ENCODE measurements around the gene TSHZ1. TPM values are rescaled to one million over a fixed set of nuclear protein-coding genes. Genes with fewer than 3 reads are reported as not detected.
A peak's percentile ranks its signal among the peaks of the same experiment; 100 is the strongest.

Gene TSHZ1, protein sequence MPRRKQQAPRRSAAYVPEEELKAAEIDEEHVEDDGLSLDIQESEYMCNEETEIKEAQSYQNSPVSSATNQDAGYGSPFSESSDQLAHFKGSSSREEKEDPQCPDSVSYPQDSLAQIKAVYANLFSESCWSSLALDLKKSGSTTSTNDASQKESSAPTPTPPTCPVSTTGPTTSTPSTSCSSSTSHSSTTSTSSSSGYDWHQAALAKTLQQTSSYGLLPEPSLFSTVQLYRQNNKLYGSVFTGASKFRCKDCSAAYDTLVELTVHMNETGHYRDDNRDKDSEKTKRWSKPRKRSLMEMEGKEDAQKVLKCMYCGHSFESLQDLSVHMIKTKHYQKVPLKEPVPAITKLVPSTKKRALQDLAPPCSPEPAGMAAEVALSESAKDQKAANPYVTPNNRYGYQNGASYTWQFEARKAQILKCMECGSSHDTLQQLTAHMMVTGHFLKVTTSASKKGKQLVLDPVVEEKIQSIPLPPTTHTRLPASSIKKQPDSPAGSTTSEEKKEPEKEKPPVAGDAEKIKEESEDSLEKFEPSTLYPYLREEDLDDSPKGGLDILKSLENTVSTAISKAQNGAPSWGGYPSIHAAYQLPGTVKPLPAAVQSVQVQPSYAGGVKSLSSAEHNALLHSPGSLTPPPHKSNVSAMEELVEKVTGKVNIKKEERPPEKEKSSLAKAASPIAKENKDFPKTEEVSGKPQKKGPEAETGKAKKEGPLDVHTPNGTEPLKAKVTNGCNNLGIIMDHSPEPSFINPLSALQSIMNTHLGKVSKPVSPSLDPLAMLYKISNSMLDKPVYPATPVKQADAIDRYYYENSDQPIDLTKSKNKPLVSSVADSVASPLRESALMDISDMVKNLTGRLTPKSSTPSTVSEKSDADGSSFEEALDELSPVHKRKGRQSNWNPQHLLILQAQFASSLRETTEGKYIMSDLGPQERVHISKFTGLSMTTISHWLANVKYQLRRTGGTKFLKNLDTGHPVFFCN (N-terminal part only)
- total RNA-seq, result 12.1 TPM

- DNase-seq (ENCODE audit: low spot score) (peak; percentile 72), ATAC-seq (peak; percentile 46)
Measured at GRCh38 chr18:75210274-75211001, at the start of gene TSHZ1. TSHZ1 (plus strand) TSS chr18:75210797; CDS start chr18:75211877, 1,080 bp downstream.

DNA sequence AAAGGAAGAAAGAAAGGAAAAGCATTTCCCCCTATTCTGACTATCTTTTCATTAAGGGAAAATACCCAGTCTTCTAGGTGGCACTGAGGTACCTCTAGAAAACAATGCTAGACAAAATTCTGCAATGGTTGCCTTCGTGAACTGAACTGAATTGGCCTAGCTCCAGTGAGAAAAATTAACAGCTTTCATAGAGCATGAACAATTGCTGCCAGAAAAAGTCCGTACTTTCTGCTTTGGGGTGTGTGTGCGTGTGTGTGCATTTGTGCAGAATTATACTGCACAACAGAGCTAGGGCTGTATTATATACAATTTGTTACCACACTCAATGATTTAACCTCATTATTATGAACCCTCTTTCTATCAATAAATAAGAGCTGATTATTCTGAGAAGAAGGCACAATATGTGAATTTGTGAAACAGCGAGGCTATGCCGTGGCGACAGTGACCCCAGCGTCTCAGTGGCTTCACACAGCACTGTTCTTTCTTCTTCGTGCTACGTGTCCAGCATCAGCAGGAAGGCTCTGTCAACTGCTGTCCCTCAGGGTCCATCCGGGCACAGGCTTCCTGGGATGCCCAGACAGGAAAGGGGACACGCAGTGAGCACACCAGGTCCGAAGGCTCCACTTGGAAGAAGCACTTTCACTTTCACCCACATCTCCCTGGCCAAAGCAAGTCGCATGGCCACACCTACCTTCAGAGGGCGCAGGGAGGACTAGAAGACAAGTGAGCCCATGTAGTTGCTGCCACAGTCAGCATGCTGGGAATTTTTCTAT, 49.2 kb upstream of the TSHZ1 start:
- ATAC-seq (peak; percentile 91), DNase-seq (ENCODE audit: low spot score) (no peak)

DNA sequence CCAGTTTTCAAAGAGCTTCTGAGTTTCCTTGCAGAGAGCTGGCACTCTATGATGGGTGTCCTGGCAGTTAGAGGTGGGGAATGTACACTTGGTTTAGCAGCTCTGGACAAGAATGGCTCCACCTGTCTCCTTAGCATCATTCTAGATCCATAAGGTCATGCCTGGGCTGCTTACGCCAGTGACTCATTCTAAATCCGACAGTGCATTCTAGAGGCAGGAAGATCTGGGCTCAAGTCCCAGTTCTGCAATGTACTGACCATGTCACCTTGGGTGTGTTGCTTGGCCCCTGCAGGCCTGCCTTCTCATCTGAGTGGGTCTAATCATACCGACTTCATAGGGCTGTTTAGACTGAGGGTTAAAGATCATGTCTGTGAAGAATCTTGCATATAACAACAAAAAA, 48.1 kb upstream of the TSHZ1 start:
- ATAC-seq (no peak), DNase-seq (ENCODE audit: low spot score) (no peak)

DNA sequence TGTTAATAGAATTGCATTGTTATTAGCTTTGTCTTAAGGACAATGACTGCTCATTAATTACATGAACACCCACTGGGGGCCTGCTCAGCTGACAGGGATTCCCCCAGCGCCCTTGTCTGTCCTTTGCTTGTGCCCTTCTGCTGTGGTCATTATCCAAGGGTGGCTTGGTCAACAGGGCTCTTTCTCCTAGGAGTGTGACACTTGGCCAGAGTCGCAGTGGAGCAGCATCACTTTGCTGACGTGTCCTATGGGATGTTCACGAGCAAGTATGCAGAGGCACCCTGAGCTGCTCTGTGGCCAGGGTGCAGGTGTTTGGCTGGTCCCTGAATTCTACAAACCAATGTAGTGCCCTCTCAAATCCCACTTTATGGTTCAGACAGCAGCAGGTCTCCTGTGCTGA, 47.6 kb upstream of the TSHZ1 start:
- ATAC-seq, result no peak
- no peak for DNase-seq (ENCODE audit: low spot score)

DNA sequence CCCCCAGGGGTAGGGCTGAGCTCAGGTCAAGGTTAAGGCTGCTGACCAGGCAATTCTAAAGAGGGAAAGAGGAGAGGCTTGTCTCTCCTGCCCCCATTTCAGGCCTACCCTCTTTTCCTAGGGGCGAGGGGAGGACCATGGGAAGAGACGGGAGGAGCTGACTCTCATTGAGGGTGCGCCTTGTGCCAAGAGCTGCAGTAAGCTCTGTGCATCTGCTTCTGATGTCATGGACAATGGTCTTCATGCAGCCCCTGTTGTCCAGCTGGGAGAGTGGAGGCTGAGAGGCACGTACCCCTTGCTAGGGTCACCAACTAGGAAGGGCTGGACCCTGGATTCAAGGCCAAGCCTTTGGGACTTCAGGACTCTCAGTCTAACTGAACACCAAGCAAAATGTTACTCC, 46.9 kb upstream of the TSHZ1 start:
- ATAC-seq (no peak), DNase-seq (ENCODE audit: low spot score) (no peak)

- no peak for ATAC-seq
- no peak for DNase-seq (ENCODE audit: low spot score)
Measured at GRCh38 chr18:75164479-75164878, 46.1 kb upstream of the TSHZ1 start.

GRCh38 chr18:75165926-75166325, 44.7 kb upstream of the TSHZ1 start:
- ATAC-seq, result no peak
- DNase-seq (ENCODE audit: low spot score), result no peak

DNA sequence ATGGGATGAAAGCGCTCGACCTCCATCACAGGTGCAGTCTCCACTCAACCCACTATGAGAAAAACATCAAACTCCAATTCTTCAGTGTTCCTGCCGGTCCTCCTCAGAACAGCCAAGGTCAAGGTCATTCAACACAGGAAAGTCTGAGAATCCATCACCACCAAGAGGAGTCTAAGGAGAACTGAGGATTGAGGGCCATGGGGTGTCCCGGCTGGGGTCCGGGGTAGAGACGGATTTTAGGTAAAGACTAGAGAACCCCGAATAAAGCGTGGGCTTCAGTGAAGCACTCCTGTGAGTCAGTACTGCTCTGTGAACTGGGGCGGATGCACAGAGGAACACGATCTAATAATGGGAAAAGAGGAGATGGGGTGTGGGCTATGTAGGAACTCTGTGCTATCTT, 43.5 kb upstream of the TSHZ1 start:
- no peak for ATAC-seq
- no peak for DNase-seq (ENCODE audit: low spot score)

DNA sequence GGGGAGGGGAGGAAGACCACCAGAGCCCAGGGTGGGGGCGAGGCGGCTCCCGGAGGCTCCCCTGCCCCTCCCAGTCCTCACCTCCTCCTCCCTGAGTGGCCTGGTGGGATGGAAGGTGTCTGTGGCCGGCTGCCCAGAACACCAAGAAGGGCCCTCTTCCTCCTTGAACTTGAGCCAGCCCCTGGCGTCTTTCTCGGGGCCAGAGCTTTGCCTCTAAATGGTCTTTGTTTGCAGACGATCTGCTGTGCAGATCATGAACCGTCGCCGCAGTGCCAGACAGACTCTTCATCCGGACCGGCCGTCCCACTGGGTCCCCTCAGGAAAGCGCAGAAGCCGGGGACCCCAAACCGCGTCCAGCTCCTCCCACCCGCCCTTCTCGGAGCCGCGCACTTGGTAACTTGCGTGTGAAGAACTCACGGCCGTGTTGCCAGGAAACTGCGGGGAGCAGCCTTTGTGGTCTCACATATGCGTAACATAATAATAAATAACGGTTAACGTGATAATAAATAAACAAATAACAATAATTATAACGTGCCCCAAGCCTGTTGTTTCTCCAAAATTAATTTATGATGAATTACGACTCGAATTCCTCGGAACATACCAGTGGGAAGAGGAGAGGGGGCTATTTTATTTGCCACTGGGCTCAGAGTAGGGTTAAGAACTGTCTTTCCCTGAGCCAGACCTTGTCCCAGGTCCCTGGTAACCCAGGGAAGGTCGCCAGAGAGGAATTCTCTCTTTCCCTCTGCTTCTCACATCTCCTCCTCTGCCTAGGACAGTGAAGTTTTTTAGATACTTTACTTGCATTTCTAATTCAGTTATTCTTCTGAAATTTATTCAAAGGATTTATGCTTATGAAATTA, 42.6 kb upstream of the TSHZ1 start:
- DNase-seq (ENCODE audit: low spot score) (no peak), ATAC-seq (no peak)

DNA sequence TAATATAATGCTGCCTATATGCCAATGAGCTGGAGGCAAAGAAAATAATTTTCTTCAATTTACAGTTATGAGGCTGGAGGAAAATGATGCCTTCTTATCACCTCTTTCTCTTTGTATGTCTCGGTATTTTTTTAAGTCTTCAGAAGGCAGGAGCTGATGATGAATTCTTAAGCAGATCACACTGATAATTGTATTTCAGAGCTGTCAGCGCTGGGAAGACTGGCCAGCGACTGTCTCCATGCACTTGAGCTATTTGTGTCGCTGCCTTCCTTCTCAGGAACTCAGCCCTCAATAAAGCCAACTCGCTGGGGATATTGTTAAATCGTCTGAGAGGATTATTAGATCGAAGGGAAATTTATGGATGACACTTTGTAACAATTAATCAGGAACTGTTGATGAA, 42.0 kb upstream of the TSHZ1 start:
- DNase-seq (ENCODE audit: low spot score) (no peak), ATAC-seq (no peak)

- no peak for ATAC-seq
Measured at GRCh38 chr18:75169411-75169810, 41.2 kb upstream of the TSHZ1 start.

DNA sequence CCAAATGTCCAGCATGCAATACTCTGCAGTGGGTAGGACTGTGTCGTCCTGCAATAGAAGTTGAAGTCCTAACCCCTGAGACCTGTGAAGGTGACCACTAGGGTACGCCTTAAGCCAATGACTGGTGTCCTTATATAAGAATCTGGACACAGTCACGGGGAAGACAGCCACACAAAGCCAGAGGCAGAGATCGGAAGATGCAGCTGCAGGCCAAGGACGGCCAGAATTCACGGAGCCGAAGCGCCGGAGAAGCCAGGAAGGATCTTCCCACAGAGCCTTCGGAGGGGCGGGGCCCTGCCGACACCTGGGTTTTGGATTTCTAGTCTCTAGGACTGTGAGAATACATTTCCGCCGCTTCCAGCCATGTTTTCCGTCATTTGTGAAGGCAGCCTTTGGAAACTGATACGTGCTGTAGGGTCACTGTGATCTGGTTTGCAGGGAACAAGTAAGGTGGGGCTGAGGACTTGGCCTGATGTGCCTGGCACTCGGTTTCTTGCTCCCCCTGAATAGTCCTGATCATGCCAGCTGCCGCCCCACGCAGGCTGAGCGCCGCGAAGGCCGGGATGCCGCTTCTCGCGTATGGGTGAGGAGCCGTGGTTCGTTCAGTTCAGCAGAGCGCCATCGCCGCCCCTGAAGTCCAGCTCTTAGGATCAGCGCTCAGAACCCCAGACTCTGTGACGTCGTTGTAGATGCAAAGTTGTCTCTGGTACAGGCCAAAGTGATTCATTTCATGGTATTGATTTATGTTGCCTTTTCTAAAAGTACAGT, 40.4 kb upstream of the TSHZ1 start:
- DNase-seq (ENCODE audit: low spot score) (no peak), ATAC-seq (peak; percentile 39)

More at GRCh38 chr18:75169411-75169810, 41.2 kb upstream of the TSHZ1 start:
- DNase-seq (ENCODE audit: low spot score), result no peak

GRCh38 chr18:75170916-75171315, 39.7 kb upstream of the TSHZ1 start:
- DNase-seq (ENCODE audit: low spot score) (no peak), ATAC-seq (no peak)

GRCh38 chr18:75172299-75173124, 38.1 kb upstream of the TSHZ1 start:
- ATAC-seq (no peak), DNase-seq (ENCODE audit: low spot score) (no peak)

- ATAC-seq, result peak; percentile 54
Measured at GRCh38 chr18:75173125-75173432, 37.5 kb upstream of the TSHZ1 start.

GRCh38 chr18:75173738-75174137, 36.9 kb upstream of the TSHZ1 start:
- ATAC-seq, result no peak
- DNase-seq (ENCODE audit: low spot score), result no peak

More at GRCh38 chr18:75173125-75173432, 37.5 kb upstream of the TSHZ1 start:
- DNase-seq (ENCODE audit: low spot score), result no peak

GRCh38 chr18:75176849-75177248, 33.7 kb upstream of the TSHZ1 start:
- DNase-seq (ENCODE audit: low spot score) (no peak), ATAC-seq (no peak)

DNA sequence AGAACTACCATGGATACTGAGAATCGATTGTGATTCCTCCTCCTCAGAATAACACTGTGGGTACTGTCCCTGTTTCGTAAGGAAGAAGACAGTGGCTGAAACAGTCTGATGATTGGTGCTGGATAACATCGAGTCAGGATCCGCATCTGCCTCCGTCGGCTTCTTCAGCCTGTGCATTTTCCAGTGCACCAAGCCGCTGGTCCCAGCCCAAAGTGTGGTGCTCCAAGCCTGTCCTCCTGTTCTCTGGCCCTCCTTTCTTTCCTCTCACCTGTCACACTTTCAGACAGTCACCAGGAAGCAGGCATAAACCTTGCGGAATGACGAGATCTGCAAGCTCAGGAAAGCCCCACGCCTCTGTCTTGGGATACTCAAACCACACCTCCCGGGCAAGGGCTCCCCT, 32.2 kb upstream of the TSHZ1 start:
- ATAC-seq (no peak), DNase-seq (ENCODE audit: low spot score) (no peak)

All from left lobe of liver (tissue), 2 donors.